ENCODE data around the gene PLXNA2.

Gene PLXNA2

GRCh38 chr1:208133355-208133754, 110.8 kb downstream of the PLXNA2 start:
- DNase-seq, result no peak

GRCh38 chr1:208132287-208132882, 111.8 kb downstream of the PLXNA2 start:
- peak; percentile 31 for DNase-seq

GRCh38 chr1:208131621-208132286, 112.4 kb downstream of the PLXNA2 start:
- DNase-seq, result no peak

- no peak for DNase-seq
These were observed 114.7 kb downstream of the PLXNA2 start for GRCh38 chr1:208129487-208129886.

- DNase-seq, result no peak
These were observed 115.1 kb downstream of the PLXNA2 start for GRCh38 chr1:208129060-208129459.

- DNase-seq, result no peak
These were observed 116.2 kb downstream of the PLXNA2 start for GRCh38 chr1:208127792-208128529.

GRCh38 chr1:208127284-208127683, 116.9 kb downstream of the PLXNA2 start:
- no peak for DNase-seq

GRCh38 chr1:208126108-208126507, 118.1 kb downstream of the PLXNA2 start:
- DNase-seq, result no peak

- DNase-seq, result no peak
These were observed 121.4 kb downstream of the PLXNA2 start for GRCh38 chr1:208122612-208123358.

- DNase-seq, result no peak
These were observed 122.3 kb downstream of the PLXNA2 start for GRCh38 chr1:208121813-208122364.

- no peak for DNase-seq
These were observed 123.8 kb downstream of the PLXNA2 start for GRCh38 chr1:208120431-208120790.

GRCh38 chr1:208118841-208119606, 125.2 kb downstream of the PLXNA2 start:
- DNase-seq, result no peak

- no peak for DNase-seq
These were observed 125.9 kb downstream of the PLXNA2 start for GRCh38 chr1:208118306-208118705.

GRCh38 chr1:208117826-208118225, 126.4 kb downstream of the PLXNA2 start:
- DNase-seq, result no peak

GRCh38 chr1:208117409-208117808, 126.8 kb downstream of the PLXNA2 start:
- no peak for DNase-seq

- no peak for DNase-seq
These were observed 128.1 kb downstream of the PLXNA2 start for GRCh38 chr1:208115924-208116640.

GRCh38 chr1:208113011-208113410, 131.2 kb downstream of the PLXNA2 start:
- no peak for DNase-seq

- no peak for DNase-seq
These were observed 131.8 kb downstream of the PLXNA2 start for GRCh38 chr1:208112401-208112800.

- no peak for DNase-seq
These were observed 132.5 kb downstream of the PLXNA2 start for GRCh38 chr1:208111646-208112190.

- DNase-seq, result no peak
These were observed 133.9 kb downstream of the PLXNA2 start for GRCh38 chr1:208110296-208110695.

GRCh38 chr1:208108646-208109330, 135.4 kb downstream of the PLXNA2 start:
- no peak for DNase-seq
